IPS-18c (cell line): Measurements from ENCODE around the gene DIPK1B.
A peak's percentile ranks its signal among the peaks of the same experiment; 100 is the strongest.
"Not testable (repeated sequence)": the region's sequence is repeated elsewhere in the genome, so short reads cannot be mapped to it uniquely, and the experiment has no call there.

Source experiments
- H3K4me3 ChIP-seq: 2 replicates; pipeline ENCODE4 v1.7.0; 2013; ENCODE audit warnings: low read depth, mild to moderate bottlenecking, low read length, moderate library complexity; ENCODE audit not compliant: insufficient read depth
- H3K9me3 ChIP-seq: one replicate; pipeline ENCODE4 v1.6.1; 2013; ENCODE audit warnings: mild to moderate bottlenecking, low read length, moderate library complexity; ENCODE audit not compliant: control insufficient read depth, insufficient read depth

DIPK1B gene

GRCh38 chr9:136762221-136762691 lies 49.9 kb downstream of the DIPK1B start:
- Histone ChIP-seq H3K9me3 (peaks cover 2% of the 10 kb centered on the region), H3K4me3 (no peak overlapping the region)

DNA sequence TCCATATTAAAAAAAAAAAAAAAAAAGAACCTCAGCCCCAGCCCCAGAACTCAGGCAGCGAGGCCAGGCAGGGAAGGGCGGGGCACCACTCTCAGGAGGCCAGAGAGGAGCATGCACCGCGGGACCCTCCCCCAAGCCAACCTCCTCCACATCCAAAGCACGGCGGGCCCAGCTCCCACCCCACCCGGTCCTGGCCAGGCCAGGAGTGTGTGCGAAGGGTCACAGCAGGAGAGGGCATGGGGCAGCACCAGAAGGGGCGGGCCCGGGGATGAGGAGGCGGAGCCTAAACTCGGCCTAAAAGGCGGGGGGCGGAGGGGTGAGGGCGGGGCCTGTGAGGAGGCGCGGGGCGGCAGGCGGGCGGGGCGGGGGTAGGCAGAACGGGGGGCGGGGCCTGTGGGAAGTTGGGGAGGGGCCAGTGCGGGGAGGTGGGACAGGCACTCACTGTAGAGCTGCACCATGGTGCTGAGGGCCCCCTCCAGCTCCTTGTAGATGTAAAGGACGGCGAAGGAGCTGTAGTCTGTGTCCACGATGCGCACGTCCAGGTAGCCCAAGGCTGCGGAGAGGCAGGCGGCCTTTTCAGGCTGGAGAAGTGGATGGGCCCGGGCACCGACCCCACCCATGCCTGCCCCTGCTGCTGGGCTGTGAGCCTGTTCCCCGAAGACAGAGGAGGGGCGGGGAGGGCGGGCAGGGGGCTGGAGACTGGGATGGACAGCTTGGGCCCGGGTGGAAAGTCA lies 50.7 kb downstream of the DIPK1B start:
- H3K9me3 ChIP-seq = peaks cover 2% of the 10 kb centered on the region
- peak overlapping the region; percentile 28 for H3K4me3 ChIP-seq

GRCh38 chr9:136763649-136764035 lies 51.3 kb downstream of the DIPK1B start:
- 0 out of 2 replicates have a peak overlapping the region, but pooled peaks have one; percentile 28 for H3K4me3 ChIP-seq
- peaks cover 2% of the 10 kb centered on the region for H3K9me3 ChIP-seq

DNA sequence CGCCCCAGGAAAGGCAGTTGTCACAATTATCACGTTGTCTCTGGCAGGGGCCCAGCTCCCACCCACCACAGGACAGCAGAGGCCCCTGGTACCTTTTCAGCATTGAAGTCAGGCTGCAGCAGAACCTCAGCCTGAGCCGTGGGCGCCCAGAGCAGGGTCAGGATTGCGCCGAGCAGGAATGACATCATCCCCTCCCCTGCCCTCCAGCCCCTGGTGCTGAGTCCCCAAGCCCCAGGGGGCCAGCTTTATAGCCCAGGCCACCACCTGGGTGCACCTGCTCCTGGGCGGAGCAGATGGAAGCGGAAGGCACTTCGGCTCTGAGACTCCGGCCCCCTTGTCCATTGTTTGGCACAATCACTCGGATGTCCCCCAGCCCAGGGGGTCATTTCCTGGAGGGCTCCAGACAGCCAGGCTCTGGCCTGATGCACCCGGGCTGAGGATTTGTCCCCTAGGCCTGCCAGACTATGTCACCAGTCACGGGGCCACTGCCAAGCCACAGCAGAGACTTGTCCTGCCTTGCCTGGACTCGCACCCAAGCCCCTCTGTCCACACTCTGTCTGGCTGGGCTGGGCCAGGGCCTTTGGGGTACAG lies 52.0 kb downstream of the DIPK1B start, which contains the start of gene LCN15:
TSS of gene LCN15 (minus strand) at position 218 of the 591 bp plus-strand sequence. CDS start at position 188, 30 bp downstream.
- Histone ChIP-seq H3K9me3 (peaks cover 2% of the 10 kb centered on the region), H3K4me3 (peak within 1 kb of the TSS; percentile 28)

DNA sequence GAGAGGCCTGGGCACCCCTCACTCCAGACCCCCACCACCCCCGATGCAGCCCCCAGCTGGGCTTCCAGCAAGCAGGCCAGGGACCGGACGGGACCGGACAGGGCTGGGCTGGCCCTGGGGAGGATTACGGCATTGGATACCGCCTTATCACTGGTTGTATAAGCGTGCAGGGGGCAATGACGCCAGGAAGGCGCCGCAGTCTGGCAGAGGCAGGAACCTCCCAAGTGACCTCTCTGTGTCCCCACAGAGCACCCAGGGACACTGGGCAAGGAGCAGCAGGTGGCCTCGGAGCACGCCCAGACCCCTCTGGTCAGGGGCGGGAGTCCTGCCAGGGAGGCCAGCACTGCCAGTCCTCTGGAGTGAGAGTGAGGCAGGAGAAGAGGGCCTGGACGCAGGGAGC lies 52.7 kb downstream of the DIPK1B start:
- Histone ChIP-seq H3K4me3 (no peak overlapping the region), H3K9me3 (peaks cover 2% of the 10 kb centered on the region)

DNA sequence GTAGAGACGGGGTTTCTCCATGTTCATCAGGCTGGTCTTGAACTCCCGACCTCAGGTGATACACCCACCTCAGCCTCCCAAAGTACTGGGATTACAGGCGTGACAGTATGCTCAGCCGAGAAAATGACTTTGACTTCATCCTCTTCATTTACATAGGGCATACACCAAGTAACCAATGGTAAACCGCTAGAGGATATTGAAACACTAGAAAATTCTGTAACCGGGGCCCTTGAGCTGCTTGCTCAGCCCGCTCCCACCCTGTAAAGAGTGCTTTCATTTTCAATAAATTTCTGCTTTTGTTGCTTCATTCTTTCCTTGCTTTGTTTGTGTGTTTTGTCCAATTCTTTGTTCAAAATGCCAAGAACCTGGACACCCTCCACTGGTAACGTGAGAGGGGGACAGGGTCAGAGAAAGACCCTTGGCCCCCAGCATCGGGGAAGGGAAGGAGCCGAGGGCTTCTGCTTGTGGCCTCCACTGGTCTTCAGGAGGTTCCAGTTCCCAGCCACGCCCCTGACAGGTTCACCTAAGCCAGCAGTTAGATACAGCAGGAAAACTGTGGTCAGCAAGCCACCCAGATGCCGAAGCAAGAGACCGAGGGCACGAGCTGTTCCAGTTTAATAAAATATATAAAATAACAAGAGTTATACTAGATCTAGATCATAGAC lies 53.5 kb downstream of the DIPK1B start:
- not testable (repeated sequence) for H3K9me3 ChIP-seq, H3K4me3 ChIP-seq

DNA sequence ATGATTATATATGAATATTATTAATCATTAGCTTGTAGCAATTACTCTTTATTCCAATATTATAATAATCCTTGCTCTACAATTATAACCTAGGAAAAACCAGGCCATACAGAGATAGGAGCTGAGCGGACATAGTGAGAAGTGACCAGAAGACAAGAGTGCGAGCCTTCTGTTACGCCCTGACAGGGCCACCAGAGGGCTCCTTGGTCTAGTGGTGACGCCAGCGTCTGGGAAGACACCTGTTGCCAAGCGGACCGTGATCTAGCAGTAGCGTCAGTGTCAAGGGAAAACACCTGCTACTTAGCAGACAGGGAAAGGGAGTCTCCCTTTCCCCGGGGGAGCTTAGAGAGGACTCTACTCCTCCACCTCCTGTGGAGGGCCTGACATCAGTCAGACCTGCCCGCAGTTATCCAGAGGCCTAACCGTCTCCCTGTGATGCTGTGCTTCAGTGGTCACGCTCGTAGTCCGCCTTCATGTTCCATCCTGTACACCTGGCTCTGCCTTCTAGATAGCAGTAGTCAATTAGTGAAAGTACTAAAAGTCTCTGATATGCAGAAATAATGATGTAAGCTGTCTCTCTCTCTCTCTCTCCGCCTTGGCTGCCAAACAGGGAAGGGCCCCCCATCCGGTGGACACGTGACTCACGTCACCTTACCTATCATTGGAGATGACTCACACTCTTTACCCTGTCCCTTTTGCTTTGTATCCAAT lies 54.2 kb downstream of the DIPK1B start:
- H3K9me3 ChIP-seq, H3K4me3 ChIP-seq: not testable (repeated sequence)

DNA sequence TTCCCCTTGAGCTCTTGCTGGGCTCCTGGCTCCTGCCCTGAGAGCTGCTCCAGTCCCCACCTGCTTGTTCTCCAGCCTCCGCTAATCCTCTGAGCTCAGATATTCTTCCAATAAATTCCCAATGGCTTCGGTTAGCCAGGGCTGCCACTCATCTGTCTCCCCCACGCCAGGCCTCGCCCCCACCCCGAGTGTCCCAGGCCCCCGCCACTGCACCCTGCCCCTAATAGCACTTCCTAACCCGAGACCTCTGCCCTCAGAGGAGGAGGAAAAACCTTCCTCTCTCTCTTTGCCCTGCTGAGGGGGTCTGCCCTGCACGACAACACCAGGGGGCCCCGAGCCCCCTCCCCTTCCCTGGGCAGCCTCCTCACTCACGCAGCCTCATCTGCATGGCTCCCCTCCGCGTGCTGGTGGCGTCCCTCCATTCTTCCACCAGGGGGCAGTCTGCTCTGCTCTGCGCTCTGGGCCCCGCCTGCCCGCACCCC lies 57.4 kb downstream of the DIPK1B start:
- Histone ChIP-seq H3K9me3 (no peaks in the 10 kb centered on the region), H3K4me3 (no peak overlapping the region; the same call in 1 of the 2 replicates)

DNA sequence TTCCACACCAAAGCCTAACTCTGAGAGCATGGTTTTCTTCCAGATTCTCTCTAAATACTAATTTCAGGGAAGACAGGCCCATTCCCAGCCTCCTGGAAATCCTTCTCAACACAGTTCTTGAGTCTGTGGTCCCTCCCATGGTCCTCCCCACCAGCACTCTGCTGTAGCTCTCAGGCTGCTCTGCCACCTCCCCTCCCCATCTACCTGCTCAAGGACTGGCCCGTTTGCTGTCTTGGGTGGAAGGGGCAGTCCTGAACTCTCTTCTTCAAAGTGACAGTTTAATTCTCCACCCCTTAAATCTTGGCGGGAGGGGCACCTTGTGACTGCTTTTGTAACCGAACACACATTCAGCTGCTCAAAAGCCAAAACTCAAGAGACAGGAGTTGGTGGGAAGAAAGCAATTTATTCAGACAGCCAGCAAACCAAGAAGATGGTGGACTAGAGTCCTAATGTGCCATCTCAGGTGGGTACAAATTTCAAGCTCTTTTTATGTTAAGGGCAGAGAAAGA lies 59.6 kb downstream of the DIPK1B start:
- Histone ChIP-seq H3K4me3 (no peak overlapping the region), H3K9me3 (no peaks in the 10 kb centered on the region)

DNA sequence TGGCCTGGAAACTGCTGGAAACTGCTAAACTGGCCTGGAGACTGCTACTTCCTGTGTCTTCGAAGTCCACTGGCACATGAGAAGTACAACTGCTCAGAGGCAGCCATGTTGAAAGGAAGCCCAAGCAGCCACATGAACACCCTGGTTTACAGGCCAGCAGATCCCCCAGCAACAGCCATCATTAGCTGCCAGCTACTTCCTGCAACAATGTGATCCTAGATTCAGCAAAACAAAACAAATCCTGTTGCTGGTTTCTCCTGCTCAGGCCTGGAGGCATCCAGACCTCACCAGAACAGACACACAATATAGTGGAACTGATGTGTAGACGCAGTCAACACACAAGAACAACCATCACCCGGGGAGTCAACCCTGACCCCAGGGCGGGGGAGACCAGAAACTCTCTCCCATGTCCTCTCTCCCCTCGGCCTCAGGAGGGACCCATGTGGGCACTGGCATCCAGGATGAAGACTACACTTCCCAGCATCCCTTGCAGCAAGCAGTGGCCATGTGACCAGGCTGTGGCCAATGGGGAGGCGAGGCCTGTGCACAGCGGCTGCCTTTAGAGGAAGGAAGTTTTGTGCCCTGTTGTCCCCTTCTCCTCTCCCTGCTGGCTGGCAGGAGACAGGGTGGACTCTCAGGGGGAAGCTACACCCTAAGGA lies 61.1 kb downstream of the DIPK1B start:
- Histone ChIP-seq H3K4me3 (no peak overlapping the region), H3K9me3 (no peaks in the 10 kb centered on the region)
